Adrenal gland (tissue), 12 donors: Measurements from ENCODE around the gene RAD21L1. TPM values are rescaled to one million over a fixed set of nuclear protein-coding genes. Genes with fewer than 3 reads are reported as not detected.

Source experiments
- DNase-seq, 7 donors: peaks; one replicate each; pipeline ENCODE4 v3.0.0-alpha.2; 2019 to 2020
- H3K27ac ChIP-seq, 5 donors: fragments of 200-600 bp; sonication (generic) in 4 of 5; 1 replicate in 3 of 5; 2 replicates in 2 of 5; pipeline versions ENCODE4 v1.5.1 to v1.8.0; 2016 to 2020; ENCODE audit warnings: mild to moderate bottlenecking in 1 of 5
- H3K27me3 ChIP-seq: fragments of 200-600 bp; 2 replicates; pipeline ENCODE4 v1.8.0; 2021
- H3K36me3 ChIP-seq, 2 donors: fragments of 200-600 bp; replicated peaks in 1 of 2; 1 replicate in 1 of 2; 2 replicates in 1 of 2; pipeline versions ENCODE4 v1.5.1 to v1.8.0; 2018 to 2022
- H3K4me1 ChIP-seq, 2 donors: fragments of 200-600 bp; replicated peaks in 1 of 2; 1 replicate in 1 of 2; 2 replicates in 1 of 2; pipeline versions ENCODE4 v1.5.1 to v1.8.0; 2018 to 2021
- H3K4me3 ChIP-seq, 4 donors: fragments of 200-600 bp; sonication (generic) in 3 of 4; one replicate each; pipeline ENCODE4 v1.5.1; 2016 to 2018
- H3K9me3 ChIP-seq, 3 donors: fragments of 200-600 bp; sonication (generic) in 1 of 3; replicated peaks in 1 of 3; 1 replicate in 2 of 3; 2 replicates in 1 of 3; pipeline versions ENCODE4 v1.5.1 to v1.8.0; 2016 to 2021
- POLR2A ChIP-seq, 2 donors: fragments of 450-650 bp; IDR thresholded peaks; one replicate each; pipeline ENCODE4 v1.6.1; 2017; ENCODE audit warnings: antibody characterized with exemption in 2 of 2, mild to moderate bottlenecking in 2 of 2, moderate library complexity in 1 of 2
- WGBS, 4 donors: extraction: QIAGEN DNeasy Blood & Tissue Kit in 2 of 4; methylation state at CpG; one replicate each; pipeline versions ENCODE4 v1.1.5 to v1.1.7; 2013 to 2017; 5-methylcytosine and 5-hydroxymethylcytosine counted together
- intact Hi-C, 2 donors: fragments of 100-400 bp; cut with DNase I; formaldehyde crosslinking; loops; one replicate each; pipeline versions ENCODE4 v1.14.1 to v1.15.0; 2022 to 2023
- polyA plus RNA-seq, 3 donors: library from polyadenylated mRNA; stranded (reverse); fragments of 200-250 nt in 2 of 3; fragments of 350-450 nt in 1 of 3; fragmentation: Illumina TruSeq in 1 of 3; extraction: RNeasy Lipid Tissue Mini Kit (QIAGEN cat#74804) in 1 of 3; gene quantifications; one replicate each; pipeline ENCODE4 v1.2.3, GENCODE V29; 2013 to 2014
- total RNA-seq, 9 donors: library from RNA; depleted of rRNA in 4 of 9; stranded (reverse); fragments of >200 nt in 4 of 9; fragments of 120-200 nt in 1 of 9; fragmentation: NEBNext Ultra II Directional in 1 of 9; extraction: Animal tissue kit (Norgen Biotek cat#: 25700) in 1 of 9; gene quantifications; one replicate each; pipeline versions ENCODE4 v1.1.0 to v1.2.4, GENCODE V29; 2013 to 2023
- TF ChIP-seq, protein P1 (sequence below), 6 experiments: fragments of 450-650 bp in 4 of 6; fragments of 200-600 bp in 2 of 6; sonication (generic) in 1 of 6; IDR thresholded peaks; 1 replicate in 5 of 6; 2 replicates in 1 of 6; pipeline versions ENCODE4 v1.5.1 to v1.8.0; 2016 to 2021; ENCODE audit warnings: antibody characterized with exemption in 6 of 6, mild to moderate bottlenecking in 2 of 6, moderate library complexity in 1 of 6
- donor health status: healthy with polysubstance abuse.
- donor health status: Bipolar disorder and iron deficiency.
- donor health status: DM: yes; HTN: yes; CAD: no.
- donor health status: DM: no; HTN: no; CAD: no.
- donor health status: DM: no; HTN: no; CAD: no.
- donor health status: DM: yes; HTN: yes; CAD: no.

The RAD21L1 gene
- total and polyA plus RNA-seq, 12 donors: 0.06 to 0.07 TPM; not detected in 10

DNA sequence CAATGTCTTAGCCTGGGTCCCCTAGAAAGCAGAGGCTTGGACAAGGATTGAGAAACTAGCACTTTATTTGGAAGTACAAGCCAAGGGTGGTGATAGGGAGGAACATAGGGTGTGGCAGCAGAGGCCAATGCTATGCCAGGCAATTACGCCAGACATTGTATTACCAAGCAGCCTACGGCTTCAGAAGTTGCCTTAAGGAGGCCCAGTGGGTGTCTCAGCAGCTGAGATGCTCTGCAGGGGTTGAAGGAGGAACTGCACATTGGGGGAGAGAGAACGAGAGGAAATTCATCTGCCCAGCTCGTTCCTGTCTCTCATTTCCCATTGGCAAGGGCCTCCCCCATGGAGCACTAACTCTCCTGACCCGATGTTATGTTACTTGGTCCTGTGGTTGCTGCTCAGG is 21.7 kb upstream of the RAD21L1 start:
- no peaks in the 10 kb centered on the region for H3K9me3 ChIP-seq
- no peak for DNase-seq
- H3K36me3 ChIP-seq: no peaks in the 10 kb centered on the region
- no peaks in the 10 kb centered on the region for H3K27me3 ChIP-seq
- WGBS, 4 donors: 62 to 82% (median 68%) methylated on average over 2 to 5 of the region's 5 CpGs
- intact Hi-C loops: no loop called here
- H3K4me1 ChIP-seq: no peaks in the 10 kb centered on the region
- H3K4me3 ChIP-seq: no peak overlapping the region
- TF ChIP-seq POLR2A (IDR thresholded peaks at IDR 0.05): no peak
- TF ChIP-seq, protein P1, sequence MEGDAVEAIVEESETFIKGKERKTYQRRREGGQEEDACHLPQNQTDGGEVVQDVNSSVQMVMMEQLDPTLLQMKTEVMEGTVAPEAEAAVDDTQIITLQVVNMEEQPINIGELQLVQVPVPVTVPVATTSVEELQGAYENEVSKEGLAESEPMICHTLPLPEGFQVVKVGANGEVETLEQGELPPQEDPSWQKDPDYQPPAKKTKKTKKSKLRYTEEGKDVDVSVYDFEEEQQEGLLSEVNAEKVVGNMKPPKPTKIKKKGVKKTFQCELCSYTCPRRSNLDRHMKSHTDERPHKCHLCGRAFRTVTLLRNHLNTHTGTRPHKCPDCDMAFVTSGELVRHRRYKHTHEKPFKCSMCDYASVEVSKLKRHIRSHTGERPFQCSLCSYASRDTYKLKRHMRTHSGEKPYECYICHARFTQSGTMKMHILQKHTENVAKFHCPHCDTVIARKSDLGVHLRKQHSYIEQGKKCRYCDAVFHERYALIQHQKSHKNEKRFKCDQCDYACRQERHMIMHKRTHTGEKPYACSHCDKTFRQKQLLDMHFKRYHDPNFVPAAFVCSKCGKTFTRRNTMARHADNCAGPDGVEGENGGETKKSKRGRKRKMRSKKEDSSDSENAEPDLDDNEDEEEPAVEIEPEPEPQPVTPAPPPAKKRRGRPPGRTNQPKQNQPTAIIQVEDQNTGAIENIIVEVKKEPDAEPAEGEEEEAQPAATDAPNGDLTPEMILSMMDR (IDR thresholded peaks at IDR 0.05): no peak
- no peak overlapping the region for H3K27ac ChIP-seq

- H3K9me3 ChIP-seq: no peaks in the 10 kb centered on the region
- H3K4me1 ChIP-seq: no peaks in the 10 kb centered on the region
- DNase-seq: no peak
- no peak overlapping the region for H3K27ac ChIP-seq
- WGBS, 4 donors: 84 to 97% (median 89%) methylated on average over 2 of the region's 2 CpGs
- intact Hi-C loops: no loop called here
- no peaks in the 10 kb centered on the region for H3K36me3 ChIP-seq
- H3K4me3 ChIP-seq: no peak overlapping the region
- no peaks in the 10 kb centered on the region for H3K27me3 ChIP-seq
- TF ChIP-seq, protein P1 (IDR thresholded peaks at IDR 0.05): no peak
- no peak for TF ChIP-seq POLR2A (IDR thresholded peaks at IDR 0.05)
Observed at GRCh38 chr20:1204576-1204975, 21.3 kb upstream of the RAD21L1 start.

- 91 to 94% (median 93%) methylated on average over 8 of the region's 8 CpGs for WGBS, 4 donors
- H3K4me1 ChIP-seq: no peaks in the 10 kb centered on the region
- H3K4me3 ChIP-seq: no peak overlapping the region
- intact Hi-C loops: no loop called here
- H3K27me3 ChIP-seq: no peaks in the 10 kb centered on the region
- no peak for DNase-seq
- no peak for TF ChIP-seq POLR2A (IDR thresholded peaks at IDR 0.05)
- TF ChIP-seq, protein P1 (IDR thresholded peaks at IDR 0.05): no peak
- H3K36me3 ChIP-seq: no peaks in the 10 kb centered on the region
- no peak overlapping the region for H3K27ac ChIP-seq
- H3K9me3 ChIP-seq: no peaks in the 10 kb centered on the region
Observed at GRCh38 chr20:1205802-1206201, 20.0 kb upstream of the RAD21L1 start.

DNA sequence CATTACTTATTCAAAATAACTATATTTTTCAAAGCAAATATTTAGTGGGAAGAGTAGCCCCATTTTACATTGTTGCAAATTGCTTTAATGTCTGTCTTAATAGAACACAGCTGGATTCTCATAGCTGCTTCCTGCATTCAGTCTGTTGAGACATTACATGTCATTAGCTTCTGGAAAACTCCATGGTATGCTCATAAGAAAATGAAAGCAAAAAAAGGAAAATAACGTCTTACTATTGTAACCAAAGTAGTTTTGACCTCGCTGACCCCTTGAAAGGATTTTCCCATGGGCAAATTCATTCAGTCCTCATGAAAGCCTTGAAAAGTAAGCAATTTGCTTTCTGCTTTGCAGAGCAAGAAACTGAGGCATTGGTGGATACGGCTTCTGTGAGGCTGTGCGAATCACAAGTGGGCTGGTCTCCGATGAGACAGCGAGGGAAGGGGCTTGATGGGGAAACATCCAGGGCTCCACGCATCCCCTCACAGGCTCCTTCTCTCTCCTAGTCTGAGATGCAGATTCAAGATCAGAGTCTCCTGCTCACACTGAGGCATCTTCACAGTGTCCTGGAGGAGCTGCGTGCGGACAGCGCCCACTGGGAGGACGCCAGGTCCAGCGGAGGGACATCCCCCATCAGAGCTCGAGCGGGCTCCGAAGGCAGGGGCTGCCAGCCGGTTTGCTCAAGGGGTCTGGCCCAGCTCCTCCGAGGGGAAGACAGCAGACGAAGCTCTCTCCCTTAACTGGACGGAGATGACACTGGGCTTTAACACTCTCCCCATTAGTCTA is 19.3 kb upstream of the RAD21L1 start:
- 71 to 81% (median 77%) methylated on average over 12 to 19 of the region's 19 CpGs for WGBS, 4 donors
- DNase-seq: no peak
- Histone ChIP-seq H3K27me3 (no peaks in the 10 kb centered on the region), H3K4me3 (no peak overlapping the region), H3K9me3 (no peaks in the 10 kb centered on the region), H3K4me1 (no peaks in the 10 kb centered on the region), H3K27ac (no peak overlapping the region), H3K36me3 (no peaks in the 10 kb centered on the region)
- TF ChIP-seq, protein P1 (IDR thresholded peaks at IDR 0.05): no peak
- no peak for TF ChIP-seq POLR2A (IDR thresholded peaks at IDR 0.05)
- intact Hi-C loops: no loop called here
